GM21723 (cell line): ENCODE data around the gene SGSM2.

ENCODE experiments used
- ATAC-seq: cut with Tn5 transposase; IDR thresholded peaks from one replicate; pipeline ENCODE4 v1.9.1; 2021; ENCODE audit warnings: mild to moderate bottlenecking, moderate library complexity; ENCODE audit not compliant: unreplicated experiment

SGSM2 gene

GRCh38 chr17:2384439-2385127 is 47.3 kb downstream of the SGSM2 start:
- no peak for ATAC-seq

DNA sequence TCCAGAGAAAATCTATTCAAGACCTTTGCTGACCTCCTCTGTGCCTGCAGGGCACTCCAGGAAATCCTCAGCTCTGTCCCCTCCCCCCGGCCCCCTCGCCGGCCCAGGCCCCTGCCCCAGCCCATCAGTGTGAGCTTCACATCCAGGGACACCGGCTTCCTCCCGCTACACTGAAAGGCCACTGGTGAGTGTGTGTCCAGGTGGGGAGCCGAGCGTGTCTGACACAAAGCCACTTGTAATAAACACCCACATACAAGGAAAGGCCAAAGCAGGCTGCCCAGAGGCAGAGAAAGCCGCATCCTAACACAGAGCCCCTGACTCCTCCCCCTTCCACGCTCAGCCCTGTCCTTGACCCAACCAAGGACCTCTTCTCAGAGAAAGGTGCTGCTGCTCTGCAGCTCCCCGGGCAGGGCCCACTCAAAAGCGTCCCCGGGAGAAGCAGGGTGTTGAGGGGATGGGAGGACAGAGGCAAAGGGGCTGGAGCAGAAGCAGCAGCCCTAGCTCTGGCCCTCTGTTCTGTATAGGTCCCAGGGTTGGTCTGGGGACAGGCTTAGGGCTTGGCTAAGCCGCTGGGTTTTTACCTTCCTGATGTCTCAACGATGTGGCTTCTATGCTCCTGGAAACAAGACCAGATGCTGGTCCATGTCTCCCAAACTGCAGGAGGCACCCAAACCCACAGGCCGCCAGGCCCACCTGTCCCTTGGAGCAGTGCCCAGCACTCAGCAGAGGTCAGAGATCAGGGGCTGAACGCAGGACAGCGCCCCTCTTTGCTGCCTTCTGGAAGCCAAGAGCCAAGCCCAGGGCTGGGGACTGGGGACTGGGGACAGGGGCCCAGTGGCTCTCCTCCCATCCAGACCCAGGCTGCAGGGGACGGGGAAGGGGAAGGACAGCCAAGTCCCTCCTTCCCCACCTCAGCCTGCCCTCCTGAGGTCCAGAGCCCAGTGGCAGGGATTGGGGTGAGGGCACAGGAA is 48.2 kb downstream of the SGSM2 start:
- ATAC-seq, result no peak

DNA sequence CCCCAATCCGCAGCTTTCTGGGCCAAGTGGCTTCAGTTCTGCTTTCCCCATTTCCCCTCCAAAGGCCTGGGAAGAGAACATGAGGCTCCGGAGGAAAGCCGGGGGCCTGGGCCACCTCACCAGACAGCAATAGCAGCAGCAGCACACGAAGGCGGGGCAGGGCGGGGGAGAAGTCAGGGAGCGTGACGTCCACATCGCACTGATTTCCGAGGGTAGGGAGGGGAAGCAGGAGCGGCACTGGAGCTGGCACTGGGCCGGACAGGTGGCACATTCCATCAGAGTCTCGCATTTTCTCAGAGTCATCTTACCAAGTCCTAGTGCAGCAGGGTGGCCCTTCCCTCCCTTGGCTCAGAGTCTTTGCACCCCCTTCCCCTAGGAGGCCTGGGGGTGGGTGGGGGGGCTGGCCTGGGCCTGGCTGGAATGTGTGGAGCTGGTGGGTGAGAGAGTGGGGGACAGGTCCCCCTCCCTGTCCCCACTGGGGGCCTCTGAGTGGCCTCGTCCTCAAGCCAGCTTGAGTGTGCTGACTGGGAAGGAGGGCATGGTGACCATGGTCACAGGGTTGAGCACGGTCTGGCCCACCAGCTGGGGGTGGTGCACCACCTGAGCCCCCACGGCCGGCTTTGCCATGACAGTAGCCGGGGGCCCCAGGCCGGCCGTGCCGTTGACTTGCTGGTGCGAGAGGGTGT is 49.2 kb downstream of the SGSM2 start:
- ATAC-seq, result no peak

- ATAC-seq, result no peak
Observed at GRCh38 chr17:2387086-2388019, 50.1 kb downstream of the SGSM2 start.

- no peak for ATAC-seq
Observed at GRCh38 chr17:2388020-2388682, 50.9 kb downstream of the SGSM2 start.

GRCh38 chr17:2388683-2389055 is 51.4 kb downstream of the SGSM2 start:
- no peak for ATAC-seq

DNA sequence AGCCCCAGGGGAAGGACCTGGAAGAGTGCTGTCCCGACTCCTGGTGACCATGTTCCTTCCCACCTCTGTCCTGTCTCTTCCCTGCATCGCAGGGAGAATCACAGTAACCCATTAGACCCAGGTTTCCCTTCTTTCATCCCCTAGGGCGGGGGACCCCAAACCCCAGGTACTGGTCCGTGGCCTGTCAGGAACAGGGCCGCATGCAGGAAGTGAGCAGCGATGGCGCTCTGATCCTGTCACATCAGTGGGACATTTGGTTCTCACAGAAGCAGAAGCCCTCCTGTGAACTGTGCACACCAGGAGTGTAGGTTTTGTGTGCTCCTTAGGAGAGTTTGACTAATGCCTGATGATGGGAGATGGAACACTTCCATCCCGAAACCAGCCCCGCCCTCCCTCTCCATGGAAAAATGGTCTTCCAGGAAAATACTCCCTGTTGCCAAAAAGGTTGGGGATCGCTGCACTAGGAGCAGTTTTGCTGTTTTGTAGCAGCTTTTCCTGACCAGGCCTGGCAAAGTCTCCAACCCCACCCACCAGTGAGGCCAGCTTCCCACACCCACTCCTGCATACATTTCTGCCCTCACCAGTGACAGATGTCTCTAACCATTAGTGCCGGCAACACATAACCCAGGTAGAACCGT is 53.0 kb downstream of the SGSM2 start:
- no peak for ATAC-seq

- no peak for ATAC-seq
Observed at GRCh38 chr17:2391597-2392251, 54.4 kb downstream of the SGSM2 start.

GRCh38 chr17:2392252-2393173 is 55.2 kb downstream of the SGSM2 start:
- peak; percentile 48 for ATAC-seq

DNA sequence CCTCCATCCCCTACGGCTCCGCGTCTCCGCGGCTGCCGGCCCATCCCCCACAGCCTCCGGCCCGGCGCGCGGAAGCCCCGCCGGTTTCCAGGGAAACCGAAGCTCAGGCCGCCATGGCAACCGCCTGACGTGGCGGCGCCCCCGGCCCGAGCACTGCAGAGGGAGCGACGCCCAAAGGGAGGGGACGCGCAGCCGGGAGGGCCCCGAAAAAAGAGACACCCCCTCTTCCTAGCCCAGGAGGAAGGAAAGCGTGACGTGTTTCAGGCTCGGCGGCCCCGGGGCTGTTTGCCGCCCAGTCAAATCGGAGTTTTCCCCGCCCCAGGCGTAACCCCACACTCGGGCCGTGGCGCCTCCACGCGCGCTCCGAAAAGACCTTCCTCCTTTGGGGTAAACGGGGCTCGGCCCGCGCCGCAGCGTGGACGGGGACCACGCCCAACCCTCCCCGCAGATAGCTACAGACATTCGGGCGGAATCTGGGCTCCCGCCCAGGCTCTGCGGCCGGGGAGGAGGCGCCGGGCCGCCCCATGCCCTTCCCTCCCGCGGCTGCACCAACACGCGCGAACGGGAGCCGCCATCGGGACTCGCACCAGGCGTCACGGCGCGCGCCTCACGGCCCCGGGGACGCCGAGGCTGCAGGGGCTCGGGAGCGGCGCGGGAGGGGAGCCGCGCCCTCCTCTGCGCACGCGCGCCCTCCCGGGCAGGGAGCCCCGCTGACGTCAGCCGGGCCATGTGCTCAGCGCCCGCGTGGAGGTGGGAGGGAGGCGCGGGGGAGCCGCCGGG is 56.1 kb downstream of the SGSM2 start:
- peak; percentile 31 for ATAC-seq

DNA sequence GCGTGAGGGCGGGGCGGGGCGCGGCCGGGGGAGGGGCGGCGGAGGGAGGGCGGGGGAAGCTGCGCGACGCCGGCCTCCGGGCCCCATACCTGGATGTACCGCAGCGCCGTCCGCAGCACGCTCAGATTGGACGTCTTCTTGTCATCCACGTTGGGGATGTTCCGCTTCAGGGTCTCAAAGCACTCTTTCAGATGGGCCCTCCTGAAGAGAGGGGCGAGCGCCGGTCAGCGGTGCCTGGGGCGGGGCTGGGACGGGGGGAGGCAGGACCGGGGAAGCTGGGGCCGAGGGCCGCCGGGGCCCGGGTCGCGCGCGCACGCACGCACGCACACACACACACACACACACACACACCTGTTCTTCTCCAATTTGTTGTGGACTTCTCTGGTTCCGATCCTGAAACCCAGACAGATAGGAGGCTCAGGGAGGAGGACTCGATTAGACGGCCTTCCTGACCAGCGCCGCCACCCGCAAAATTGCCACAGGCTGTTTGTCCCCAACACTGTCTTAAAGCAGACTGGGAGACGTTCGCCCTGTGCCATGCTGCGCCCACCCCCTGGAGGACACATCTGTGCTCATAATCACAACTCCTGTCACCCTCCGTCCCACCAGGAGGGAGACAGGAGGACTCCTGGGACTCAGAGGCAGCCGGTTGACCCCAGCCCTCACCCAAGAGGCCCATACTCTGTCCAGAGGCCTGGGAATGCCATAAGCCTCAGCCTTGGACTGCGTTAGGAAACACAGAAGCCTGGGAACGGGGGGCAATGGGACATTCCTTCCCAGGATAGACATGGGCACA is 56.9 kb downstream of the SGSM2 start:
- no peak for ATAC-seq

DNA sequence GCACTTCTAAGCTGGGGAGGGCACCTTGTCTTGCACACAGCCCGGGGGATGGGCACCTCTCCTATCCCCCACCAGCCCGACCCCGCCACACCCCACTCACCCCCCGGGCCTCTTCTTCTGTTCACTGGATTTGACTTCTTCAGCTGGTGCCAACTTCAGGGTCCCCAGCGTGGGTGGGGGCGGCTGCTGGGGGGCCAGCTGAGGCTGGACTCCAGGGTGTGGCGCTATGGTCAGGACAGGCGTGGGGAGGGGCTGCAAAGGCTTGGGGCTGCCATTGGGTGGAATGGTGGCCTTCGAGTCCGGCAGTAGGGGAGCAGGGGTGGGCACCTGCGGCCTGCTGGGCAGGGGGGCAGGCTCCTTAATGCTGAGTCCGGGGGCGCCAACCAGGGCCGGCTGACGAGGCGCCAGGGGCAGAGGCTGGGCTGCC is 57.5 kb downstream of the SGSM2 start:
- no peak for ATAC-seq

DNA sequence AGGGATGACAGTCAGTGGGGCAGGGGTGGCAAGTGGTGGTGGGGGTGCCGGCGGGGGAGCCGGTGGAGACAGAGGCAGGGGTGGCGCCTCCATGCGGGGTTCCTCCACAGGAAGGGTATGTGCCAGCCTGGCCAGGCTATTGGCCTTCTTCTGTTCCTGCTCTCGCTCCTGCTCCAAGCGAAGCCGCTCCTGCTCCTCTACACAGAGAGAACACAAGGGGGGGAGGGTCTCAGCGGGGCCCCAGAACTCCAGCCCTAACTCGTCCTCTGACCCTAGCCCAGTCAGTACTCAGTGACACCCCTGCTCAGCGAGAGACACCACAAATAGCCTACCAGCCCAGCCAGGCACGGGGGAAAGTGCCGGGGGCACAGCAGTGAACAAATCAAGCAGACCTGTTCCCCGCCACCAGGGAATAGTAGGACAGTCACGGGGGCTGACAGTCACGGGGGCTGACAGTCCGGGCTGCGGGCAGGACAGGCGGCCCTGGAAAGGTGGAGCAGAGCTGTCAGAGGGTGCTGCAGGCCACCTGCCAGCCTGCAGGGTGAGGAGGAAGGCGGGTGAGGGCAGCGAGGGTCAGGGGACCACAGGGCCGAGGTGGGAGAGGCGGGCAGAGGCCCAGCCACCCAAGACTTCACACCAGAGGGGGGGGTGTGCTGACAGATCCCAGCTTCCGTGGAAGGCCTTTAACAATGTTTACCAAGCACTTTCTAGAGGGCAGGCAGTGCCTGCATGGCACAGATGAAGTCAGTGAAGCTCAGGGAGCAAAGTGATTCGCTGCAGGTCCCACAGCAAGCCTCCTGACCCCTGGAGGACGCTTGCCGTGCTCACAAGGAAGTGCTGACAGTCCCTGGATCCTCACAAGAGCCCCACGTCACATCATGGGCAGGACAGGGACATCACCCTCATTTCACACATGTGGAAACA is 58.2 kb downstream of the SGSM2 start:
- no peak for ATAC-seq

GRCh38 chr17:2396192-2396567 is 58.9 kb downstream of the SGSM2 start:
- ATAC-seq, result no peak

GRCh38 chr17:2396568-2397246 is 59.4 kb downstream of the SGSM2 start:
- ATAC-seq, result no peak
